Fibroblast of villous mesenchyme (primary cell): ENCODE measurements around the gene CD79A. TPM values are rescaled to one million over a fixed set of nuclear protein-coding genes. Genes with fewer than 3 reads are reported as not detected.
"Not testable (repeated sequence)": the region's sequence is repeated elsewhere in the genome, so short reads cannot be mapped to it uniquely, and the experiment has no call there.

Experiments used
- DNase-seq: peaks from one replicate; pipeline ENCODE4 v3.0.0-alpha.2; 2010; ENCODE audit warnings: low read depth
- H3K4me3 ChIP-seq: 2 replicates; pipeline ENCODE4 v1.5.1; 2011; ENCODE audit warnings: low read depth, mild to moderate bottlenecking, low read length
- CTCF ChIP-seq: IDR thresholded peaks from 2 replicates; pipeline ENCODE4 v1.5.1; 2012; ENCODE audit warnings: low read depth, mild to moderate bottlenecking, low read length; ENCODE audit not compliant: insufficient read depth
- total RNA-seq: library from RNA; depleted of rRNA; stranded (reverse); fragments of >200 nt; gene quantifications from 2 replicates; pipeline ENCODE4 v1.2.3, GENCODE V29; 2012

Gene CD79A
- total RNA-seq, 1 donor, result not detected

GRCh38 chr19:41869374-41869955, 7.6 kb upstream of the CD79A start:
- H3K4me3 ChIP-seq, result no peak overlapping the region
- TF ChIP-seq CTCF, result no peak
- DNase-seq, result no peak

GRCh38 chr19:41870401-41870873, 6.6 kb upstream of the CD79A start:
- no peak for DNase-seq
- no peak for TF ChIP-seq CTCF
- H3K4me3 ChIP-seq, result no peak overlapping the region

GRCh38 chr19:41871573-41872383, 5.3 kb upstream of the CD79A start:
- no peak for DNase-seq
- H3K4me3 ChIP-seq, result no peak overlapping the region
- TF ChIP-seq CTCF, result no peak

- TF ChIP-seq CTCF, result no peak
- no peak overlapping the region for H3K4me3 ChIP-seq
- no peak for DNase-seq
These were observed 4.7 kb upstream of the CD79A start for GRCh38 chr19:41872384-41872774.

GRCh38 chr19:41872775-41873647, 4.1 kb upstream of the CD79A start:
- no peak overlapping the region for H3K4me3 ChIP-seq
- DNase-seq, result peak; percentile 50
- peak; percentile 76 for TF ChIP-seq CTCF

- DNase-seq, H3K4me3 ChIP-seq: not testable (repeated sequence)
These were observed 1.1 kb upstream of the CD79A start for GRCh38 chr19:41875973-41876372.
